GM23248 (cell line): ENCODE data around the gene HDAC6.

ENCODE experiments used
- EZH2 ChIP-seq: fragments of 200-600 bp; sonication (generic); IDR thresholded peaks from 2 replicates; pipeline ENCODE4 v1.6.1; 2018; ENCODE audit warnings: antibody characterized with exemption, mild to moderate bottlenecking; ENCODE audit not compliant: insufficient read depth, poor library complexity, severe bottlenecking
- EZH2phosphoT487 ChIP-seq: fragments of 200-600 bp; sonication (generic); IDR thresholded peaks from 2 replicates; pipeline ENCODE4 v1.6.1; 2018; ENCODE audit warnings: antibody characterized with exemption, moderate library complexity, mild to moderate bottlenecking, low read depth; ENCODE audit not compliant: insufficient read depth

DNA sequence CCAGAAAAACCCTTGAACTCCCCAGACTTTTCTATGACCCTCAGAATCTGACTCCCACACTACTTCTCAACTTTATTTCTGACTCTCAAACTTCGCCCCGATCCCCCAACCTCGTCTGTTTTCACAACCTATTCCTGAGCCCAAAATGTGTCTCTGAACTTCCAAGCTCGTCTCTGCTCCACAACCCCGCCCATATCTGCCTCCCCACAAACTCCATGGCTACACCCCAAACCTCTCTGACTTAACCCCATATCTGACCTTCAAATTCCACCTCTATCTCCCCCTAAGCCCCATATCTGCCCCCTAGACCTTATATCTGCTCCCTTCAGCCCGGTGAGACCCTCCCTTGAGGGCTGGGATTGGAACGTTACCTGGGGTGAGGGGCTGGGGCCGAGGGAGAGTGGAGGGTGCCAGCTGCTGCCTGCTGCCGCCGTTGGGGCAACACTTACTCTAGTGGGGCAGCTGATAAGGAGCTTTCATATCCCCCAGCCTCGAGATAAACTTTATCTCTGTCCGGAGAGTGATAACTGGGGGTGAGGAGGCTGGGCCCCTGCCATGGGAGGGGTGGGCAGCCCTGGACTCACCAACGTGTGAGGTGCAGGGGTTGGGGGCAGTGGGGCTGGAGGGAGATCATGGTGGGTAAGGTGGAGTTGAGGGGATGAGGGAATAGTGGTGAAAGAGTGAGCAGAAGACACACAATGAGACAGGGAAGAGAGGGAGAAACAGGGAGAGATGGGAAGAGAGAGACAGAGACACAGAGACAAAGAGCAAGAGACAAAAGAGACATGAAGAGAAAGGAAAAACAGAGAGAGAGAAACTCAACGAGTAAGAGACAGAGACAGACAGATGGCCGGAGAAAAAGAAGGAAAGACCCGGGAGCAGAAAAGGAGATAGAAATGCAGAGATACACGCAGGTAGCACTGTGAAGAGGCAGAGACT, 14.1 kb upstream of the HDAC6 start:
- TF ChIP-seq EZH2 (no peak), EZH2phosphoT487 (no peak)
